HepG2 (cell line): Measurements from ENCODE around the gene IQCC. TPM values are rescaled to one million over a fixed set of nuclear protein-coding genes. Genes with fewer than 3 reads are reported as not detected.

Source experiments
- AFF4 ChIP-seq: sonication (generic); formaldehyde crosslinking; IDR thresholded peaks from 2 replicates; pipeline ENCODE4 v1.4.0; 2020; ENCODE audit warnings: missing genetic modification reagents
- AGO1 ChIP-seq: fragments of 200-400 bp; formaldehyde crosslinking; IDR thresholded peaks from 2 replicates; pipeline ENCODE4 v1.6.1; 2017; ENCODE audit warnings: mild to moderate bottlenecking, low read depth, low read length, moderate library complexity; ENCODE audit not compliant: poor library complexity, severe bottlenecking
- LBX2 ChIP-seq: sonication (generic); formaldehyde crosslinking; IDR thresholded peaks from 2 replicates; pipeline ENCODE4 v1.5.0; 2020; ENCODE audit warnings: missing genetic modification reagents, mild to moderate bottlenecking, borderline replicate concordance
- MAZ ChIP-seq, 2 experiments: sonication (generic) in 1 of 2; formaldehyde crosslinking in 1 of 2; IDR thresholded peaks; 2 replicates each; pipeline versions ENCODE4 v1.5.0 to v1.6.1; 2012 to 2020; ENCODE audit warnings: low read depth in 2 of 2, mild to moderate bottlenecking in 2 of 2, borderline replicate concordance in 1 of 2, improper control_type of control experiment in 1 of 2, low read length in 1 of 2, missing genetic modification reagents in 1 of 2, moderate library complexity in 1 of 2
- MIER3 ChIP-seq: IDR thresholded peaks from 2 replicates; pipeline ENCODE4 v1.6.1; 2016; ENCODE audit warnings: missing compliant biosample characterization, borderline replicate concordance
- MXD1 ChIP-seq: sonication (generic); formaldehyde crosslinking; IDR thresholded peaks from 2 replicates; pipeline ENCODE4 v1.4.0; 2020; ENCODE audit warnings: mild to moderate bottlenecking, missing genetic modification reagents
- NONO ChIP-seq, 2 experiments: fragments of 450-650 bp in 1 of 2; sonication (generic) in 1 of 2; formaldehyde crosslinking in 1 of 2; IDR thresholded peaks in 1 of 2; conservative IDR thresholded peaks in 1 of 2; 2 replicates each; pipeline versions ENCODE4 v1.6.1 to v1.8.0; 2017 to 2022; ENCODE audit warnings: mild to moderate bottlenecking in 1 of 2, missing genetic modification reagents in 1 of 2, moderate library complexity in 1 of 2
- REPIN1 ChIP-seq: sonication (generic); formaldehyde crosslinking; IDR thresholded peaks from 2 replicates; pipeline ENCODE4 v1.8.0; 2022; ENCODE audit warnings: missing genetic modification reagents, low read depth, mild to moderate bottlenecking, borderline replicate concordance
- SNAPC4 ChIP-seq: sonication (generic); formaldehyde crosslinking; IDR thresholded peaks from 2 replicates; pipeline ENCODE4 v1.4.0; 2020; ENCODE audit warnings: mild to moderate bottlenecking, missing genetic modification reagents
- SRSF1 ChIP-seq: fragments of 200-400 bp; formaldehyde crosslinking; optimal IDR thresholded peaks from 2 replicates; pipeline ENCODE3; 2017; ENCODE audit warnings: mild to moderate bottlenecking, low read depth, low read length, moderate library complexity
- ZNF281 ChIP-seq: sonication (generic); formaldehyde crosslinking; IDR thresholded peaks from 2 replicates; pipeline ENCODE4 v1.4.0; 2020; ENCODE audit warnings: missing genetic modification reagents, borderline replicate concordance
- polyA plus RNA-seq, 8 experiments: library from polyadenylated mRNA; depleted of rRNA in 3 of 8; stranded (reverse) in 7 of 8; unstranded in 1 of 8; fragments of >200 nt; fragmentation: Illumina TruSeq in 4 of 8; extraction: Trizol in 4 of 8; gene quantifications; 2 replicates each; pipeline versions ENCODE4 v1.2.1 to v1.2.3, GENCODE V29; 2011 to 2016; ENCODE audit warnings: low read depth in 4 of 8, missing spikeins in 1 of 8, mixed read lengths in 1 of 8; ENCODE audit not compliant: insufficient read depth in 1 of 8
- total RNA-seq, 5 experiments: library from RNA; depleted of rRNA; stranded (reverse); fragments of >200 nt; fragmentation: Illumina TruSeq; extraction: Trizol; gene quantifications; 2 replicates each; pipeline ENCODE4 v1.2.3, GENCODE V29; 2016; ENCODE audit warnings: low read depth in 1 of 5

The IQCC gene
- total and polyA plus RNA-seq, 2 of the 13 experiments (the other 11 are each of a cell fraction or from before 2014, with no cell fraction given), result 1.7 to 3.0 TPM

- TF ChIP-seq ZNF281 (CRISPR knock-in tag) (0 out of 2 replicates have a peak, but pooled peaks have one; percentile 11), MXD1 (CRISPR knock-in tag) (peak; percentile 72), AGO1 (peak; percentile 59), SNAPC4 (CRISPR knock-in tag) (no peak), AFF4 (CRISPR knock-in tag) (no peak), SRSF1 (peak; percentile 21), MIER3 (CRISPR knock-in tag) (no peak), LBX2 (no peak), REPIN1 (CRISPR knock-in tag) (no peak), NONO (IDR thresholded peaks at IDR 0.05) (no peak), NONO (CRISPR knock-in tag; conservative IDR thresholded peaks at IDR 0.05) (peak; percentile 76), MAZ (IDR thresholded peaks at IDR 0.05; ENCODE audit: borderline replicate concordance, low read depth, low read length) (peak; percentile 25; the same call in 1 of the 2 replicates), MAZ (CRISPR knock-in tag; IDR thresholded peaks at IDR 0.05; ENCODE audit: low read depth) (no peak)
Observed at GRCh38 chr1:32205401-32206370, at the start of gene IQCC (continued).
